Neural cell (in vitro differentiated cells): ENCODE measurements around the gene EFNA4.

Source experiments
- CTCF ChIP-seq: fragments of 450-650 bp; IDR thresholded peaks from 2 replicates; pipeline ENCODE4 v1.5.1; 2014; ENCODE audit warnings: antibody characterized with exemption, mild to moderate bottlenecking, moderate library complexity; ENCODE audit not compliant: poor library complexity, severe bottlenecking
- POLR2AphosphoS5 ChIP-seq: IDR thresholded peaks from 2 replicates; pipeline ENCODE4 v1.6.1; 2012

- TF ChIP-seq POLR2AphosphoS5 (no peak), CTCF (no peak)
Measured at GRCh38 chr1:155022927-155023236, 40.7 kb upstream of the EFNA4 start.
